IMR-90 (cell line): ENCODE measurements around the gene ABHD16B. TPM values are rescaled to one million over a fixed set of nuclear protein-coding genes. Genes with fewer than 3 reads are reported as not detected.

Source experiments
- ATAC-seq: fragments of 200-7000 bp; cut with Tn5 transposase; 2 replicates; pipeline ENCODE4 v1.9.1; 2020; ENCODE audit warnings: low read depth, mild to moderate bottlenecking, moderate library complexity
- BruUV-seq: library from RNA; stranded (reverse); fragments of 400-500 nt; replicated peaks from 2 replicates; lab custom pipeline; 2021; lab: Mats Ljungman, UMichigan
- CTCF ChIA-PET: fragments of 300-600 bp; formaldehyde crosslinking; extraction: SDS; loops from one replicate; lab custom pipeline; 2021; ENCODE audit warnings: antibody characterized with exemption; lab: Yijun Ruan, JAX
- POLR2A ChIA-PET: fragments of 300-600 bp; sonication (Branson Sonifier 250); formaldehyde crosslinking; loops from one replicate; lab custom pipeline; 2022; ENCODE audit warnings: antibody characterized with exemption; ENCODE audit not compliant: unreplicated experiment; lab: Charles Lee
- DNase-seq: peaks from one replicate; pipeline ENCODE4 v3.0.0; 2013
- H2AFZ ChIP-seq: replicated peaks from 2 replicates; pipeline ENCODE3; 2013; ENCODE audit warnings: low read length, mild to moderate bottlenecking; ENCODE audit not compliant: poor library complexity
- H2AK5ac ChIP-seq: 2 replicates; pipeline ENCODE4 v1.6.1; 2013; ENCODE audit warnings: low read depth, low read length, inconsistent platforms
- H2AK9ac ChIP-seq: replicated peaks from 2 replicates; pipeline ENCODE3; 2013; ENCODE audit warnings: mild to moderate bottlenecking, low read depth, low read length, moderate library complexity; ENCODE audit not compliant: poor library complexity
- H2BK120ac ChIP-seq: 2 replicates; pipeline ENCODE4 v1.6.1; 2013; ENCODE audit warnings: low read depth, low read length, inconsistent platforms
- H2BK15ac ChIP-seq: 3 replicates; pipeline ENCODE4 v1.6.1; 2013; ENCODE audit warnings: low read depth, low read length, inconsistent platforms
- H2BK20ac ChIP-seq: 2 replicates; pipeline ENCODE4 v1.6.1; 2013; ENCODE audit warnings: low read depth, mild to moderate bottlenecking, inconsistent platforms, low read length, moderate library complexity
- H2BK5ac ChIP-seq: 2 replicates; pipeline ENCODE4 v1.6.1; 2013; ENCODE audit warnings: mild to moderate bottlenecking, low read depth, low read length, inconsistent platforms; ENCODE audit not compliant: poor library complexity, severe bottlenecking
- H3K14ac ChIP-seq: replicated peaks from 2 replicates; pipeline ENCODE4 v1.6.1; 2013; ENCODE audit warnings: low read depth, low read length, inconsistent platforms
- H3K18ac ChIP-seq: 2 replicates; pipeline ENCODE4 v1.6.1; 2013; ENCODE audit warnings: low read depth, low read length, control low read depth
- H3K23ac ChIP-seq: 2 replicates; pipeline ENCODE4 v1.6.1; 2013; ENCODE audit warnings: low read depth, low read length, inconsistent platforms
- H3K27ac ChIP-seq: 2 replicates; pipeline ENCODE4 v1.5.1; 2013; ENCODE audit warnings: mild to moderate bottlenecking, control low read depth, low read length; ENCODE audit not compliant: insufficient read depth
- H3K27me3 ChIP-seq: 2 replicates; pipeline ENCODE4 v1.6.1; 2013; ENCODE audit warnings: low read length; ENCODE audit not compliant: control insufficient read depth, insufficient read depth
- H3K36me3 ChIP-seq: 2 replicates; pipeline ENCODE4 v1.6.1; 2013; ENCODE audit warnings: low read length, mixed read lengths; ENCODE audit not compliant: control insufficient read depth, insufficient read depth
- H3K4ac ChIP-seq: 2 replicates; pipeline ENCODE4 v1.6.1; 2013; ENCODE audit warnings: low read depth, low read length, inconsistent platforms
- H3K4me1 ChIP-seq: 2 replicates; pipeline ENCODE4 v1.6.1; 2013; ENCODE audit warnings: low read length, mixed read lengths; ENCODE audit not compliant: control insufficient read depth, insufficient read depth
- H3K4me2 ChIP-seq: 2 replicates; pipeline ENCODE4 v1.6.1; 2013; ENCODE audit warnings: low read depth, mild to moderate bottlenecking, control low read depth, low read length, moderate library complexity
- H3K4me3 ChIP-seq: 2 replicates; pipeline ENCODE4 v1.5.1; 2013; ENCODE audit warnings: low read depth, mild to moderate bottlenecking, control low read depth, low read length, moderate library complexity; ENCODE audit not compliant: insufficient read depth
- H3K56ac ChIP-seq: 2 replicates; pipeline ENCODE4 v1.6.1; 2013; ENCODE audit warnings: low read length, inconsistent platforms; ENCODE audit not compliant: insufficient read depth; ENCODE audit errors: extremely low read depth
- H3K79me1 ChIP-seq, 2 experiments: 2 replicates each; pipeline ENCODE4 v1.6.1; 2013; ENCODE audit warnings: low read length in 2 of 2, inconsistent platforms in 1 of 2, low read depth in 1 of 2
- H3K9ac ChIP-seq: 2 replicates; pipeline ENCODE4 v1.6.1; 2013; ENCODE audit warnings: low read depth, low read length, control low read depth
- H3K9me1 ChIP-seq: 2 replicates; pipeline ENCODE4 v1.6.1; 2013; ENCODE audit warnings: low read length, inconsistent platforms; ENCODE audit not compliant: insufficient read depth
- H3K9me3 ChIP-seq: 2 replicates; pipeline ENCODE4 v1.6.1; 2013; ENCODE audit warnings: low read length; ENCODE audit not compliant: control insufficient read depth, insufficient read depth
- H4K20me1 ChIP-seq: 2 replicates; pipeline ENCODE4 v1.6.1; 2013; ENCODE audit warnings: low read length, inconsistent platforms; ENCODE audit not compliant: insufficient read depth
- H4K5ac ChIP-seq: 2 replicates; pipeline ENCODE4 v1.6.1; 2013; ENCODE audit warnings: mild to moderate bottlenecking, low read depth, low read length, control low read depth
- H4K8ac ChIP-seq, 2 experiments: 2 replicates each; pipeline ENCODE4 v1.6.1; 2013; ENCODE audit warnings: low read depth in 2 of 2, low read length in 2 of 2, control low read depth in 1 of 2, inconsistent platforms in 1 of 2
- H4K91ac ChIP-seq: 2 replicates; pipeline ENCODE4 v1.6.1; 2013; ENCODE audit warnings: low read depth, low read length, inconsistent platforms; ENCODE audit not compliant: insufficient read depth
- BHLHE40 ChIP-seq: fragments of 150-350 bp; IDR thresholded peaks from 2 replicates; pipeline ENCODE4 v1.6.1; 2016; ENCODE audit warnings: mild to moderate bottlenecking, low read depth, low read length
- CEBPB ChIP-seq: IDR thresholded peaks from 2 replicates; pipeline ENCODE4 v1.6.1; 2012; ENCODE audit warnings: low read depth, low read length, improper control_type of control experiment
- CHD1 ChIP-seq: IDR thresholded peaks from 2 replicates; pipeline ENCODE4 v1.6.1; 2012; ENCODE audit warnings: low read depth, low read length, improper control_type of control experiment
- CTCF ChIP-seq: conservative IDR thresholded peaks from 2 replicates; pipeline ENCODE4 v1.5.1; 2012; ENCODE audit warnings: mild to moderate bottlenecking, low read depth, low read length, improper control_type of control experiment
- FOS ChIP-seq: fragments of 150-350 bp; IDR thresholded peaks from 2 replicates; pipeline ENCODE4 v1.6.1; 2016; ENCODE audit warnings: low read depth, low read length
- MAFK ChIP-seq: IDR thresholded peaks from 2 replicates; pipeline ENCODE4 v1.6.1; 2012; ENCODE audit warnings: low read depth, low read length, improper control_type of control experiment
- MAZ ChIP-seq: IDR thresholded peaks from 2 replicates; pipeline ENCODE4 v1.6.1; 2012; ENCODE audit warnings: low read depth, mild to moderate bottlenecking, low read length, improper control_type of control experiment, moderate library complexity, borderline replicate concordance
- MXI1 ChIP-seq: IDR thresholded peaks from 2 replicates; pipeline ENCODE4 v1.6.1; 2012; ENCODE audit warnings: low read depth, mild to moderate bottlenecking, low read length, moderate library complexity, borderline replicate concordance
- NFE2L2 ChIP-seq: fragments of 150-350 bp; IDR thresholded peaks from 2 replicates; pipeline ENCODE4 v1.6.1; 2016; ENCODE audit warnings: low read depth, mild to moderate bottlenecking, low read length
- POLR2A ChIP-seq: IDR thresholded peaks from 2 replicates; pipeline ENCODE4 v1.6.1; 2012; ENCODE audit warnings: mild to moderate bottlenecking, low read depth, low read length
- RAD21 ChIP-seq: IDR thresholded peaks from 2 replicates; pipeline ENCODE4 v1.6.1; 2012; ENCODE audit warnings: low read length, improper control_type of control experiment
- RCOR1 ChIP-seq: IDR thresholded peaks from 2 replicates; pipeline ENCODE4 v1.6.1; 2012; ENCODE audit warnings: mild to moderate bottlenecking, low read length, improper control_type of control experiment; ENCODE audit not compliant: insufficient replicate concordance
- RFX5 ChIP-seq: IDR thresholded peaks from 2 replicates; pipeline ENCODE4 v1.8.0; 2012; ENCODE audit warnings: low read depth, mild to moderate bottlenecking, low read length, moderate library complexity
- SMC3 ChIP-seq: fragments of 150-350 bp; IDR thresholded peaks from 2 replicates; pipeline ENCODE4 v1.6.1; 2016; ENCODE audit warnings: low read depth, mild to moderate bottlenecking, antibody characterized with exemption, low read length, moderate library complexity
- WGBS, 2 experiments: methylation state at CpG; one replicate each; pipeline versions ENCODE4 v1.1.5 to v1.1.7; 2013; ENCODE audit warnings: missing lambda C conversion rate in 2 of 2; ENCODE audit not compliant: insufficient read length in 1 of 2; ENCODE audit errors: extremely low coverage in 2 of 2; 5-methylcytosine and 5-hydroxymethylcytosine counted together
- dilution Hi-C: fragments of 300-500 bp; cut with HindIII; formaldehyde crosslinking; loops from one replicate; pipeline ENCODE4 v1.14.3; 2018; ENCODE audit warnings: low sequenced_read_pairs; ENCODE audit not compliant: unreplicated experiment
- in situ Hi-C: fragments of 300-500 bp; cut with MboI; formaldehyde crosslinking; loops from 3 replicates; pipeline ENCODE4 v1.14.3; 2019; ENCODE audit warnings: low sequenced_read_pairs, inconsistent platforms, mixed read lengths
- intact Hi-C: fragments of 100-400 bp; cut with micrococcal nuclease; formaldehyde crosslinking; loops from 2 replicates; pipeline ENCODE4 v1.10.0; 2022
- polyA plus RNA-seq, 3 experiments: library from polyadenylated mRNA; depleted of rRNA; stranded (reverse); fragments of >200 nt; gene quantifications; 2 replicates each; pipeline ENCODE4 v1.2.3, GENCODE V29; 2012; ENCODE audit warnings: low replicate concordance in 1 of 3
- total RNA-seq: library from RNA; depleted of rRNA; stranded (reverse); fragments of >200 nt; gene quantifications from 2 replicates; pipeline ENCODE4 v1.2.3, GENCODE V29; 2012
- TF ChIP-seq, protein P1 (sequence below): fragments of 150-350 bp; IDR thresholded peaks from 2 replicates; pipeline ENCODE4 v1.6.1; 2017; ENCODE audit warnings: mild to moderate bottlenecking, antibody characterized with exemption, low read length, low read depth
- TF ChIP-seq, protein P2 (sequence below): fragments of 150-350 bp; IDR thresholded peaks from 2 replicates; pipeline ENCODE4 v1.6.1; 2016; ENCODE audit warnings: low read depth, mild to moderate bottlenecking, low read length, moderate library complexity, borderline replicate concordance

The ABHD16B gene
- total and polyA plus RNA-seq, 2 of the 4 experiments (the other 2 are of a cell fraction) = 0.05 TPM; not detected in 1

- Histone ChIP-seq H3K79me1 (peaks cover 6 to 59% of the 10 kb centered on the region in 2 experiments; a peak in 3 of 4 replicates), H3K14ac (peak overlapping the region; percentile 4), H3K18ac (peak overlapping the region; percentile 14; the same call in 1 of the 2 replicates), H4K91ac (no peak overlapping the region), H2AFZ (no peak overlapping the region), H4K5ac (no peak overlapping the region), H3K4me3 (peak overlapping the region; percentile 86), H3K4me2 (peak overlapping the region; percentile 84), H2BK5ac (peak overlapping the region; percentile 51), H2BK15ac (no peak overlapping the region), H3K4ac (no peak overlapping the region), H2AK9ac (no peak overlapping the region), H2BK20ac (no peak overlapping the region), H3K9me1 (peaks cover 16% of the 10 kb centered on the region), H3K27me3 (no peaks in the 10 kb centered on the region), H4K8ac (no peak overlapping the region), H3K9me3 (no peaks in the 10 kb centered on the region), H2BK120ac (no peak overlapping the region), H3K56ac (peak overlapping the region; percentile 64; the same call in 1 of the 2 replicates), H3K4me1 (peaks cover 14% of the 10 kb centered on the region), H2AK5ac (no peak overlapping the region), H3K23ac (peak overlapping the region; percentile 73), H3K27ac (0 out of 2 replicates have a peak overlapping the region, but pooled peaks have one; percentile 3), H3K9ac (peak overlapping the region; percentile 93; the same call in 1 of the 2 replicates), H3K36me3 (peaks cover 25% of the 10 kb centered on the region), H4K20me1 (peaks cover 76% of the 10 kb centered on the region)
- DNase-seq = peak; percentile 20
- ATAC-seq = no peak
- no CpG with 5 or more reads among the region's 5 CpGs for WGBS, 2 experiments
- intact Hi-C loops = loop anchor here (2.0 kb wide), 1 partner anchor 161 kb away; no protein-coding TSS in a partner anchor
- ChIA-PET POLR2A (interaction anchor here (0.6 kb wide), 1 partner anchor 12 kb away, joined by 3 read pairs; no protein-coding TSS in a partner anchor), CTCF (interaction anchor here (1.0 kb wide), 1 partner anchor 358 kb away, joined by 3 read pairs; no protein-coding TSS in a partner anchor)
- dilution Hi-C loops = no loop called here
- BruUV-seq = no TSS peak
- in situ Hi-C loops = no loop called here
- TF ChIP-seq MAZ (no peak), CTCF (no peak), FOS (no peak), CEBPB (no peak), MAFK (no peak), POLR2A (no peak), MXI1 (no peak), RAD21 (no peak), SMC3 (no peak), NFE2L2 (no peak), CHD1 (no peak), RCOR1 (no peak), BHLHE40 (no peak), RFX5 (no peak)
- TF ChIP-seq, protein P1, sequence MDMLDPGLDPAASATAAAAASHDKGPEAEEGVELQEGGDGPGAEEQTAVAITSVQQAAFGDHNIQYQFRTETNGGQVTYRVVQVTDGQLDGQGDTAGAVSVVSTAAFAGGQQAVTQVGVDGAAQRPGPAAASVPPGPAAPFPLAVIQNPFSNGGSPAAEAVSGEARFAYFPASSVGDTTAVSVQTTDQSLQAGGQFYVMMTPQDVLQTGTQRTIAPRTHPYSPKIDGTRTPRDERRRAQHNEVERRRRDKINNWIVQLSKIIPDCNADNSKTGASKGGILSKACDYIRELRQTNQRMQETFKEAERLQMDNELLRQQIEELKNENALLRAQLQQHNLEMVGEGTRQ = no peak
- TF ChIP-seq, protein P2, sequence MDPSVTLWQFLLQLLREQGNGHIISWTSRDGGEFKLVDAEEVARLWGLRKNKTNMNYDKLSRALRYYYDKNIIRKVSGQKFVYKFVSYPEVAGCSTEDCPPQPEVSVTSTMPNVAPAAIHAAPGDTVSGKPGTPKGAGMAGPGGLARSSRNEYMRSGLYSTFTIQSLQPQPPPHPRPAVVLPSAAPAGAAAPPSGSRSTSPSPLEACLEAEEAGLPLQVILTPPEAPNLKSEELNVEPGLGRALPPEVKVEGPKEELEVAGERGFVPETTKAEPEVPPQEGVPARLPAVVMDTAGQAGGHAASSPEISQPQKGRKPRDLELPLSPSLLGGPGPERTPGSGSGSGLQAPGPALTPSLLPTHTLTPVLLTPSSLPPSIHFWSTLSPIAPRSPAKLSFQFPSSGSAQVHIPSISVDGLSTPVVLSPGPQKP = no peak
Measured at GRCh38 chr20:63895952-63896263, 34.6 kb downstream of the ABHD16B start.
